Endothelial cell of umbilical vein (primary cell): ENCODE measurements around the gene CYP1B1.

Source experiments
- CTCF ChIP-seq, 2 donors: IDR thresholded peaks; 1 replicate in 1 of 2; 2 replicates in 1 of 2; pipeline ENCODE4 v1.5.1; 2011; ENCODE audit warnings: low read length in 2 of 2, mild to moderate bottlenecking in 2 of 2, moderate library complexity in 2 of 2, control low read depth in 1 of 2, inconsistent platforms in 1 of 2, low read depth in 1 of 2; ENCODE audit not compliant: insufficient read depth in 1 of 2; ENCODE audit errors: extremely low read depth in 1 of 2
- EZH2 ChIP-seq: IDR thresholded peaks from 2 replicates; pipeline ENCODE4 v1.6.1; 2012; ENCODE audit warnings: borderline replicate concordance, low read depth, mild to moderate bottlenecking, moderate library complexity, low read length, inconsistent platforms; ENCODE audit not compliant: severe bottlenecking
- FOS ChIP-seq: IDR thresholded peaks from 2 replicates; pipeline ENCODE4 v1.6.1; 2011; ENCODE audit warnings: mild to moderate bottlenecking, low read length, moderate library complexity, borderline replicate concordance; ENCODE audit not compliant: insufficient read depth
- GATA2 ChIP-seq: IDR thresholded peaks from 2 replicates; pipeline ENCODE4 v1.7.0; 2011; ENCODE audit warnings: low read depth, mild to moderate bottlenecking, moderate library complexity, mixed read lengths, low read length; ENCODE audit not compliant: insufficient read length, insufficient read depth
- JUN ChIP-seq: IDR thresholded peaks from 2 replicates; pipeline ENCODE4 v1.6.1; 2011; ENCODE audit warnings: borderline replicate concordance, low read depth; ENCODE audit not compliant: insufficient read length, insufficient read depth
- MAX ChIP-seq: IDR thresholded peaks from 2 replicates; pipeline ENCODE4 v1.6.1; 2011; ENCODE audit not compliant: insufficient read depth, insufficient read length
- MYC ChIP-seq: IDR thresholded peaks from one replicate; pipeline ENCODE4 v1.6.1; 2011; ENCODE audit warnings: mild to moderate bottlenecking, low read depth, low read length
- POLR2A ChIP-seq: IDR thresholded peaks from 2 replicates; pipeline ENCODE4 v1.6.1; 2012; ENCODE audit warnings: low read depth, mild to moderate bottlenecking, control low read depth, low read length
- POLR2AphosphoS5 ChIP-seq: IDR thresholded peaks from 2 replicates; pipeline ENCODE4 v1.6.1; 2012; ENCODE audit warnings: low read depth, mild to moderate bottlenecking, control low read depth, low read length, moderate library complexity; ENCODE audit not compliant: insufficient read depth

- TF ChIP-seq CTCF (IDR thresholded peaks at IDR 0.05; ENCODE audit: extremely low read depth in 1 of 2, insufficient read depth in 1 of 2, low read depth in 1 of 2, low read length in 2 of 2) (no peak), POLR2AphosphoS5 (no peak), POLR2A (no peak), EZH2 (no peak), MAX (no peak), GATA2 (no peak), FOS (no peak), JUN (no peak), MYC (no peak)
Observed at GRCh38 chr2:38060236-38061018, 15.5 kb downstream of the CYP1B1 start.
